ENCODE results near the gene BUB1B.

DNA sequence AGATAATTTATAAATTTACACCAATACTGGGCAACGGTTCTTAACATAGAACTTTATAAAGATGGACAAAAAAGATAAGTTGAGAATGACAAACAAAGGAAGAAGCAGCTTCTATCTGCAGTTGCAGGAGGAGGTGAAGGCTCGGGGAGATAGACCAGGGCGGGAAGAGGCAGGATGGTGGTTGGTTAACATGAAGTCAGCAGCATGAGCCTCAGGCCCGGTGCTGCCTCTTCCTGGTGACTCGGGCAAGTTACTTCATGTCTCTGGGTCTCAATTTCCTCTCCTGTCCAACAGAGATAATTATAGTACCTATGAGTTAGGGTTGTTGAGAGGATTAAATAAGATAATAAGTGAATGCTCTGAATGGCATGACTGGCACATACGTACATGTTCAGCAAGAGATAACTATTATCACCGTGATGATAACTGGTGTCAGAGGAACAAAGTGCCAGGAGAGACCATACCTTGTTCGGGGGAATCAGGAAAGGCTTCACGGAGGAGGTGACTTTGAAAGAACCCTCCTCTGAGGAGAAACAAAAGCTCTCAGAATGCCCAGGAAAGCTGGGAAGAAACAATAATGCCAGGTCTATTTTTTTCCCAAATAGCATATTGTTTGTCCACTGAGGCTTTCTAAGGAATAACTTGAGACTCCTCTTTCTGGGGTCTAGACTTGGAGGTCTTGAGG, 82.4 kb downstream of the BUB1B start:
- TF ChIP-seq, protein P1, sequence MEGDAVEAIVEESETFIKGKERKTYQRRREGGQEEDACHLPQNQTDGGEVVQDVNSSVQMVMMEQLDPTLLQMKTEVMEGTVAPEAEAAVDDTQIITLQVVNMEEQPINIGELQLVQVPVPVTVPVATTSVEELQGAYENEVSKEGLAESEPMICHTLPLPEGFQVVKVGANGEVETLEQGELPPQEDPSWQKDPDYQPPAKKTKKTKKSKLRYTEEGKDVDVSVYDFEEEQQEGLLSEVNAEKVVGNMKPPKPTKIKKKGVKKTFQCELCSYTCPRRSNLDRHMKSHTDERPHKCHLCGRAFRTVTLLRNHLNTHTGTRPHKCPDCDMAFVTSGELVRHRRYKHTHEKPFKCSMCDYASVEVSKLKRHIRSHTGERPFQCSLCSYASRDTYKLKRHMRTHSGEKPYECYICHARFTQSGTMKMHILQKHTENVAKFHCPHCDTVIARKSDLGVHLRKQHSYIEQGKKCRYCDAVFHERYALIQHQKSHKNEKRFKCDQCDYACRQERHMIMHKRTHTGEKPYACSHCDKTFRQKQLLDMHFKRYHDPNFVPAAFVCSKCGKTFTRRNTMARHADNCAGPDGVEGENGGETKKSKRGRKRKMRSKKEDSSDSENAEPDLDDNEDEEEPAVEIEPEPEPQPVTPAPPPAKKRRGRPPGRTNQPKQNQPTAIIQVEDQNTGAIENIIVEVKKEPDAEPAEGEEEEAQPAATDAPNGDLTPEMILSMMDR (conservative IDR thresholded peaks at IDR 0.05; ENCODE audit: low read length) = no peak
- no peak for TF ChIP-seq EZH2phosphoT487 (IDR thresholded peaks at IDR 0.05; ENCODE audit: borderline replicate concordance, low read depth, low read length)

Measured in OCI-LY7 (cell line).